Inflammatory macrophage (primary cell): ENCODE measurements around the gene RNF144A.

Experiments
- DNase-seq, 2 donors: peaks; one replicate each; pipeline ENCODE4 v3.0.0-alpha.2; 2020 to 2022

Gene RNF144A

GRCh38 chr2:6948677-6949351 is 31.6 kb downstream of the RNF144A start:
- no peak for DNase-seq

DNA sequence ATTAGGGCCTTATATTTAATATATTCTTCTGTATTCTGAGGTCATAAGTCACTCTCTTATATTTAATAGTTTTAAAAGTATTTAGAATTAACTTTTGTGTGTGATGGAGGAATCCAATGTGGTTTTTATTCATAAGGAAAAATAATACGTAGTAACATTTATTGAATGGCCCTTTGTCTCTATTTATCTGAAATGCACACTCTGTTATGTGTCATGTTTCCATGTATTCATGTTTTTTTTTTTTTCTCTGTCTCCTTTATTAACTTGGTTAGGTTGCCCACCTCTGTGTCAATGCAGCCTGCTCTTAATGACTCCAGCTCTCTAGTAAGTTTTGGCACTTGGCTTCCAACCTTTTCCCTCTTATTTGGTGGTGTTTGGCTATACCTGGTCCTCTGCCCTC is 33.8 kb downstream of the RNF144A start:
- no peak for DNase-seq

- DNase-seq, result no peak
These were observed 34.9 kb downstream of the RNF144A start for GRCh38 chr2:6952101-6952500.

DNA sequence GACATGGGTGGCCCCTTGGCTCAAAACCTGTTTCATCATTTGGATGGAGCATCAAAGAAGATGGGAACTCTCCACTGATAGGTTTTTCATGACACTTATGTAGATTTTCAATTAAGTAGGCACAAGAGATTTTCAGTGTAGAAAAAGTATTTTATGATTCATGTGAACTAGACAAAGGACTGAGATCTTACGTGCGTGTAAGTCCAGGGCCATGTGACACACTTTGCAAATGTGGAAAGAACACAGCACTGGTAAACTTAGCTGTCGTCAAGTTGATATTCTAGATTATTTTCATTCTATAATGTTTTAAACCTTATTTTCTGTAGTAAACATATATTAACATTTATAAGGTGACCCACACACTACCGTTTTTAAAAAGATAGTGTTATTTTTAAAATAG is 37.4 kb downstream of the RNF144A start:
- no peak for DNase-seq

DNA sequence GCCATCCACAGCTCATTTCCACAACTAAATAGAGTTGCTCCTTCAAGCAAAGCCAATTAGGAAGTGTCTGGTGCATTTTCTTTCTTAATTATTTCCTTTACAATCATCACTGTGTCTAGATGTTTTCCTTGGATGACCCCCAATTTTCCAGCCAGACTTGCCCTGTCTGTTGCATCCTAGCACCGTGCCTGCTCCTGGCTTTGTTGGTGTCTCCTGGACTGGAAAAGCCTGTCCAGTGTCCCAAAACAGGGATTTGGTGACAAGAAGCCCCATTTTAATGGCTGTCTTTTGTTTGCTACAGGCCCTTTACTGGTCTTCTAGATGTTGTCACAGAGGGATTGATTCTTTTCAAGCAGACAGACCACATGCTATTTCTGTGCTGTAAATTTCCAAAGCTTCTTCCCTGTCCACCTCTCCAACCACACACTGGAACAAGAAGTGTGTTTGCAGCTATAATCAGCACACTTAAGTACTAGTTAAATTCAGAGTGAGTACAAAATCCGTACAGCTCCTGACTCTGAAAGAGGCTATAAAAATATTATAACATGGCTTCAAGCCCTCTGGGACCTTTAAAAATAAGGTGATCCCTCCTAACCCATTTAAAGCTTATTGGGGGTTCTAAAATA is 38.4 kb downstream of the RNF144A start:
- no peak for DNase-seq

- DNase-seq, result no peak
These were observed 39.4 kb downstream of the RNF144A start for GRCh38 chr2:6956566-6956965.

GRCh38 chr2:6957031-6957714 is 40.0 kb downstream of the RNF144A start:
- DNase-seq, result no peak

GRCh38 chr2:6957910-6958615 is 40.9 kb downstream of the RNF144A start:
- DNase-seq, result no peak

DNA sequence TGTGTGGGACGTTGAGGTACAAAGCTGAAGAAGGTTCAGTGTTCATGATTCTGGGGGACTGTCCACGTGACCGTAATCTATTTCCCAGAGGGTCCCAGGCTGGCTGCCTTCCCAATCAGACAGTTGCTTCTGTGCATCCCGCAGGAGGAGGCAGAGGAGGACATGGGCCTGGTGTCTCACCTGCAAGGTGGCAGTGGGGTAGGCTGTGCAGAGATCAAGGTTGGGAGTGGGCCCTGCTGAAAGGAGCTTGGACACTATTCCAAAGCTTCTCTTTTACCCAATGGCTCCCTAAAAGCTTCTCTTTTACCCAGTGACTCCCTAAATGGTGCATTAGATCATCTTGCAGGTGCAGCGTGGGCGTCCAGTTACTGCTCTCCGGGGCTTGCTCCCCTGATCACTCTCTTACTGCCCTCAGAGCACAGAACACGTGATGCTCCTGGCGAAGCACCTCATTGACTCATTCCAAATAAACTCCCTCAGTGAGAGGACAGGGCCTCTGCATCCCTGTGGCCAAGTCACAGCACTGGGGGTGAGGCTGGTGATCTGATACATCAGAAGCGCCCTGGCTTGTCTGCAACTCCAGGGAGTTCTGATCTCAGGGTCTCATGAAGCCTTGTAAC is 41.5 kb downstream of the RNF144A start:
- DNase-seq, result no peak

DNA sequence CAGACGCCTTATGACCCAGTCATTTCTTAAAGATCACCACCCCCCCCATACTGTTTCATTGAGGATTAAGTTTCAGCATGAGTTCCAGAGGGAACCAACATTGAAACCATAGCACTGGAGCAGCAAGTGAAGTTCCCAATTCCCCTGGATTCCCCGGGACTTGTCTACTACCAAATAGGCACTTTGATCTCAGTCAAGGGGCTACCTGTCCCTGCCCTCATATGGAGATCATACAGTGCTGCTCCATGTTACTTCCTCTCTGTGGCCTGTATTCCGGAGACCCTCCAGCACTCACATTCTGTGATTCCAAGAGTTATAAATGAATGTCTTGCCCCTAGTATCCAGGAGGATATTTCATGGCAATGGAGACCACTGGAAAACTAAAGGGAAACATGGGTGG is 42.5 kb downstream of the RNF144A start:
- no peak for DNase-seq

- no peak for DNase-seq
These were observed 43.4 kb downstream of the RNF144A start for GRCh38 chr2:6960659-6961058.

DNA sequence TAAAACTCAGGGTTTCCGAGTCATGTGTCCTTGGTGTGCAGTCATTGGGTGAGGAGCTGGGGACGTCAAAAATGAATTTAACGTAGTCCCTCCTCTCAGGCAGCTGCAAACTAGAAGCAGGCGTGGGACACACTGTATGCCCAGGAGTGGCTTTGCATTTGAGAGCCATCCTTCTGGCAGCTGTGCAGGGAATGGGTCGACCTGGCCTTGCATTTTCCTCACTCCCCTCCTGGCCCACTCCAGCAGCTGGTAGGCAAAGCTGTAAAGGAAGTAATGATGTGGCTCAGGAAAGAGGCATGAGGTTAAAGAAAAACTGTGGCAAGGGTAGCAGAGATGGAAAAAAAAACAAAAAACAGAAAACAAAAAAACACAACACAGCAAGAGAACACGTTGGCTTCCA is 46.5 kb downstream of the RNF144A start:
- no peak for DNase-seq

DNA sequence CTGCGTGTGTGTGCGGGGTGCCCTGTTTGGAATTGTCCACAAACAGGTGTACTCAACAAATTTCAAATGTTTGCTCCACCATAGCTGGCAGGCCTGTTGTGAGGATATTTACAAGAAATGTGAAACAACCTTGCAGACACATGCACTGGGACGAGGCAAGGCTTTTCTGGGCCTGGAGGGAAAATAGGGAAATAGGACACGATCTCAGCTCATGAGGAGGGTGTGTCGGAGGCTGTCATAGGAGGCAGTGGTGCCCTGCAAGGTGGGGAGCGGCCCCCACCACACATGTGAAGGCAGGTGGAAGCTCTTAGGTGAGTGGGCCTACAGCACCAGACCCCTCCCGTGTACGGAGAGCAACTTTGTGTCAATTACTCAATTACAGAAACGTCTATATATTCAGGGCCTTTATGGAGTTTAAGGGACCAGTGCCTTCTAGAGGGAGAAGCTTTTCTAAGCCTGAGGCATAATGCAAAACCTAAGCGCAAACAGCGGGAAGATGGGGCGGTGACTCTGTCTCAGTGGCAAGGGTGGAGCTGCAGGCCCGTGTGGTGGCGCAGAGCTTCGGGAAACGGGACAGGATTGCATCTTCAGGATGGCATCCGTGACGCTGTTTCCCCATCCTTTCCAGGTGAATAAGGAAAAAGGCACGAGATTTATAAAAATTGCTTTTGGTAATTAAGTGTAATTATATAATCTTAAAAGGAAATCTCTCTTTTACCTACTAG is 48.0 kb downstream of the RNF144A start:
- no peak for DNase-seq

DNA sequence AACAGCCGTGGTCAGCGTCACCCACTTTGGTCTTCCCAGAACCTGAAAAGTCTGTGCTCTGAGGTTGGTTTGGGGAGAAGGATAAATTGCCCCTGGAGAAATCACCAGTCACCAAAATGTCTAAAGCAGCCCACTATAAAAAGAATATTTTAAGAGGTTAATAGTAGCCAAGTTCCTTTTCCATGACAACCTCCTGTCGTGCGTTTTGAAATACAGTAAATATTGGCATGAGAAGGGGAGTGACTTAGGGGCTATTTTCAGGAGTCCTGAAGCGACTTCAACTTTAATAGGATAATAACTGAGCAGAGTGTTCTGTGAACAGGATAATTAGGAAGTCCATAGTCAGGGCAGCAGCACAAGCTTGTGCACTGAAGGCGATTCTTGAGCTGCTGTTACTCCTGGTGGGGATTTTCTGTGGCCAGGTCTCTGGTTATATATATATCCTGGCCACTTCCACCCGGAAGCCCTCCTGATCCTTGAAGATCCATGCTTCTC is 49.3 kb downstream of the RNF144A start:
- no peak for DNase-seq

- DNase-seq, result no peak
These were observed 50.1 kb downstream of the RNF144A start for GRCh38 chr2:6967301-6967700.

GRCh38 chr2:6968319-6969100 is 51.3 kb downstream of the RNF144A start:
- DNase-seq, result no peak

DNA sequence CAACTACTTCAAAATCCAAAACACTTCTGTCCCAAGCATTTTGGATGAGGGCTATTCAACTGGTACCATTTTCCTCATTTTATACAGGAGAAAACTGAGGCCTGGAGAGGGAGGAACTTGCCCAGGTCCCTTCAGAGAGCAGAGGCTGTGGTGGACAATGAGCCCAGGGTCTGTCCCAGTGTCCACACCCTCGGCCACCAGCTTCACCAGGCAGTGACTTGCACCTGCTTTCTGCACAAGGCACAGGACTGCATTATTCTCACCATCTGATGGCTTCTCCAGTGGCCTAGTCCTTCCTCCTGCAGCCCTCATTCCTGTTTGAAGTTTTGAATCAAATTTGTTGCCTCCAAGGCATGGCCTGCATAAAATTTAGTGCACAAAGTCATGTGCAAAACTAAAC is 53.3 kb downstream of the RNF144A start:
- DNase-seq, result no peak

- DNase-seq, result no peak
These were observed 53.8 kb downstream of the RNF144A start for GRCh38 chr2:6970976-6971480.

DNA sequence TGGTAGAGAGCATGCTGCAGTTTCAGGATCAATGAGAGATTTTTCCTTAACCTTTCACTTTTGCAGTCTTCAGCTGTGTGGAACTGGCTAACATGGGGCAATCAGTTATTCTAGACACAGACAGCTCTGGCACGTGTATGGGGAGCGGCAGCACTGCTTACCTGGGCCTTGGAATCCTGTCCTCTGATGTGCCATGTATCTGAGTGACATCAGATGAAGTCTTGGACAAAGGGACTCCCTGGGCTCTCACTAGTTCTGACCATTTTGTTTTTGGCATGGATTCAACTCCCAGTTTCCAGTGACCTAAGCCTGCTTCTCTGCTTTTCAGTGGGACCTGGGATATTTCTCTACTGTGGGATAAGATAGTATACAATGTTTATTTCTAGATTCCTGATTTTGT is 54.3 kb downstream of the RNF144A start:
- no peak for DNase-seq

DNA sequence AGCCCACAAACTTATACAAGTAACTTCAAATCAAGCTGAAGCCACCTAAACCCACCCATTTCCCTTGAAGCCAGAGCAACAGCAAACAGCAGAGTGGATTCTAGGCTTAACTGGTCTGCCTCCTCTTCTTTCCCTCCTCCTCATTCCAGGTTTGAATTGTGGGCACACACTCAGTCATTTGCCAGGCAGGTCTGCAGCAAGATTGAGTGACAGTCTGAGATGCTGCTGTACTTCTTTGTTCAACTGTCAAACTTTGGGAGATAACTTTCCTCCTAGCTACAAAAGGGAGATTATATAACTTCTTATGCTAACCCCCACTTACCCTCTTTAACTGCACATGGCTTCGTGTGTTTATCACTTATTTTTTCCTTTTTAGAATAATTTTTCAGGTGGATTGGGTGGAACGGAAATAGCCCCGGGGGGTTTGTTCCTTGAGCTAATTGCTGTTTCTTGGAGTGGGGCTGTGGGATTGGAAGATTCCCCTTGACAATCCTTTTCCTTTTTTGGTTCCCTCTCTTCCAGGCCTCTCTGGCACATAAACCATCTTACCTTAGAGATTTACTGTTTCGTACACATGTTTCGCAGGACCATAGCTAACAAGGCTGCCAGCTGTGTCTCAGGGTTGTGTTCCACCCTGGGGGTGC is 55.0 kb downstream of the RNF144A start:
- no peak for DNase-seq
